GM12892 (cell line): ENCODE results near the gene MPLKIP.
"Not testable (repeated sequence)": the region's sequence is repeated elsewhere in the genome, so short reads cannot be mapped to it uniquely, and the experiment has no call there.

ENCODE experiments used
- POLR2AphosphoS5 ChIP-seq: IDR thresholded peaks from 2 replicates; pipeline ENCODE4 v1.6.1; 2011; ENCODE audit warnings: low read depth, low read length, control low read depth
- TAF1 ChIP-seq: IDR thresholded peaks from 2 replicates; pipeline ENCODE4 v1.6.1; 2011; ENCODE audit warnings: low read depth, mild to moderate bottlenecking, control low read depth, low read length, borderline replicate concordance

GRCh38 chr7:40139891-40140290 is 5.5 kb upstream of the MPLKIP start:
- not testable (repeated sequence) for TF ChIP-seq TAF1, POLR2AphosphoS5
